ENCODE results near the gene PKP2.
"Not testable (repeated sequence)": the region's sequence is repeated elsewhere in the genome, so short reads cannot be mapped to it uniquely, and the experiment has no call there.

The PKP2 gene

GRCh38 chr12:32881107-32881506 is 15.5 kb downstream of the PKP2 start:
- TF ChIP-seq CTCF (IDR thresholded peaks at IDR 0.05; ENCODE audit: low read depth, low read length), result no peak
- H3K4me3 ChIP-seq (ENCODE audit: low read depth, low read length), result no peak overlapping the region
- in situ Hi-C loops (cut with HindIII; ENCODE audit: low sequenced_read_pairs), result no loop called here
- DNase-seq (ENCODE audit: low read depth, low spot score), result no peak

GRCh38 chr12:32879066-32879465 is 17.5 kb downstream of the PKP2 start:
- DNase-seq (ENCODE audit: low read depth, low spot score); H3K4me3 ChIP-seq (ENCODE audit: low read depth, low read length); in situ Hi-C loops (cut with HindIII; ENCODE audit: low sequenced_read_pairs): not testable (repeated sequence)

GRCh38 chr12:32877601-32878459 is 18.7 kb downstream of the PKP2 start:
- no peak for DNase-seq (ENCODE audit: low read depth, low spot score)
- in situ Hi-C loops (cut with HindIII; ENCODE audit: low sequenced_read_pairs), result no loop called here
- no peak for TF ChIP-seq CTCF (IDR thresholded peaks at IDR 0.05; ENCODE audit: low read depth, low read length)
- H3K4me3 ChIP-seq (ENCODE audit: low read depth, low read length), result no peak overlapping the region

GRCh38 chr12:32876004-32876403 is 20.6 kb downstream of the PKP2 start:
- H3K4me3 ChIP-seq (ENCODE audit: low read depth, low read length), result no peak overlapping the region
- in situ Hi-C loops (cut with HindIII; ENCODE audit: low sequenced_read_pairs), result no loop called here
- no peak for DNase-seq (ENCODE audit: low read depth, low spot score)
- TF ChIP-seq CTCF (IDR thresholded peaks at IDR 0.05; ENCODE audit: low read depth, low read length), result no peak

DNA sequence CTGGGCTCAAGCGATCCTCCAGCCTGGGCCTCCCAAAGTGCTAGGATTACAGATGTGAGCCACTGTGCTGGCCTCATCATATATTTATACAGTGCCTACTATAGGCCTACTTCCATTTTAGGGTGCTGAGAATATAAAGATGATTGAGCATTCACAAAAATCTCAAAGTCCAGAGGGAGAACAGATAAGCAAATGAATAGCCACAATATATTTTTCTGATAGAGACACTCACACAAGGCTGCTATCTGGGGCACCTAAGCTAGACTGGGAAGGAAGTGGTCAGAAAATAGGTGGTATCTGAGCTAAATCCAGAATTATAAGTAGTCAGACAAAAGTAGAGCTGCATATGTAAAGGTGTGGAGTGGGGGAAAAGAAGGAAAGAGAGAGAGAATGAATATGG is 21.6 kb downstream of the PKP2 start:
- no peak overlapping the region for H3K4me3 ChIP-seq (ENCODE audit: low read depth, low read length)
- in situ Hi-C loops (cut with HindIII; ENCODE audit: low sequenced_read_pairs), result no loop called here
- DNase-seq (ENCODE audit: low read depth, low spot score), result no peak
- no peak for TF ChIP-seq CTCF (IDR thresholded peaks at IDR 0.05; ENCODE audit: low read depth, low read length)

GRCh38 chr12:32874078-32874477 is 22.5 kb downstream of the PKP2 start:
- no peak for TF ChIP-seq CTCF (IDR thresholded peaks at IDR 0.05; ENCODE audit: low read depth, low read length)
- in situ Hi-C loops (cut with HindIII; ENCODE audit: low sequenced_read_pairs), result no loop called here
- DNase-seq (ENCODE audit: low read depth, low spot score), result no peak
- no peak overlapping the region for H3K4me3 ChIP-seq (ENCODE audit: low read depth, low read length)

DNA sequence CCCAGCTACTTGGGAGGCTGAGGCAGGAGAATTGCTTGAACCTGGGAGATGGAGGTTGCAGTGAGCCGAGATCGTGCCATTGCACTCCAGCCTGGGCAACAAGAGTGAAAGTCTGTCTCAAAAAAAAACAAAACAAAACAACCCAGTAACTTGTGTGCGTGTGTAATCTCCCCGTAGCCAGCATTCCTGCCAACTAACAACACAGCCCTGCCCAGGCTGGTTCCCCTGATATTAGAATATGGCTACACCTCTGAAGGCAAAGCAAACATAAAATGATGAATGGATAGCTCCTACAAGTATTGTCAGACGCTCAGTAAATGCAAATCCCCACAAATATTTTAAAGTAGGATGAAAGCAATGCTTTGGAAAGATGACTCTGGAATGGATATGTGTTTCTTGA is 24.2 kb downstream of the PKP2 start:
- DNase-seq (ENCODE audit: low read depth, low spot score); in situ Hi-C loops (cut with HindIII; ENCODE audit: low sequenced_read_pairs); H3K4me3 ChIP-seq (ENCODE audit: low read depth, low read length): not testable (repeated sequence)

All from astrocyte of the spinal cord (primary cell).